NCI-H2029 treated with DMSO at 0.1 percent for 48 hours (cell line): ENCODE data around the gene PRSS36.
"Not testable (repeated sequence)": the region's sequence is repeated elsewhere in the genome, so short reads cannot be mapped to it uniquely, and the experiment has no call there.

Experiments
- DNase-seq: peaks from one replicate; lab custom pipeline; 2025; lab: John Stamatoyannopoulos, UW

The PRSS36 gene

DNA sequence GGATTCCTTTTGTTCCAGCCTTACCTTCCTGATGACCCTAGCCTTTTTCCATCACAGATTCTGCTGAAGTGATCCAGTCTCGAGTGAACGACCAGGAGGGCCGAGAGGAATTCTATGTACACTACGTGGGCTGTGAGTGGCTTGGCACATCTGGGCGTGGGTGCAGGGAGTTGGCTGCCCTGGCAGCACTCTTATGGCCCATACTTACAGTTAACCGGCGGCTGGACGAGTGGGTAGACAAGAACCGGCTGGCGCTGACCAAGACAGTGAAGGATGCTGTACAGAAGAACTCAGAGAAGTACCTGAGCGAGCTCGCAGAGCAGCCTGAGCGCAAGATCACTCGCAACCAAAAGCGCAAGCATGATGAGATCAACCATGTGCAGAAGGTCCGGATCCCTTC lies 29.7 kb downstream of the PRSS36 start:
- no peak for DNase-seq

DNA sequence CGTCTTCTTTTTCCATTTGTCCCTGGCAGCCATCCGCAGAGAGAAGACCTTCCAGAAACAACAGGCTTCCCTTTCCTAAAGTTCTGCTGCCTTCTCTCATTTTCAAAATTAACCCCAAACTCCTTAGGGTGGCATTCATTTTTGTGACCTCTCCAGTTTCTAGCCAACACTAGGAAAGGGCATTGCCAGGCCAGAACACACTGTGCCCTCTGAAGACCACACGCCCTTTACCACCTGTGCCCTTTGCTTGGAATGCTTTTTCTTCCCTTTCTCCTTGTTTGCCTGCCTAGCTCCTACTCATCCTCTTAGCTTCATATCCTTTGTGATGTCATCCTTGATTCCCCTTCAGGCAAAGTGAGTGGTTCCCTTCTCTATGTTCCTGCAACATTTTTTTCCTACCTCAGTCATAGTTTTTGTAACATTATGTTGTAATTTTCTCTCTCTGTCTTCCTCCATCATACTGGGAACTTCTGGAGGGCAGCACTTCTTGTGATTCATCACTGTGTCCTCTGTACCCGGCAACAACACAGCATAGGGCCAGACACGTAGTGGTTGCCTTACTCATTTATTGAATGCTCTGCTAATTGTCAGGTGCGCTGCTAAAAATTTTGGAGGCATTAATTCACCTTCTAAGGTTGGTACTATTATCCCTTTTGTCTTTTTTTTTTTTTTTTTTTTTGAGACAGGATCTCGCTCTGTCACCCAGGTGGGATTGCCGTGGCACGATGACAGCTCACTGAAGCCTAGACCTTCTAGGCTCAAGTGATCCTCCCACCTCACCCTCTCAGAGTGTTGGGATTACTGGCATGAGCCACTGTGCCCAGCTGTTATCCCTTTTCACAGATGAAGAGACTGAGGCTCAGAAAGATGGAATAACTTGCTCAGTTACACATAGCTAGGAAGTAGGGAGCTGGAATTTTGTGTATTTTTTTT lies 31.4 kb downstream of the PRSS36 start:
- no peak for DNase-seq

DNA sequence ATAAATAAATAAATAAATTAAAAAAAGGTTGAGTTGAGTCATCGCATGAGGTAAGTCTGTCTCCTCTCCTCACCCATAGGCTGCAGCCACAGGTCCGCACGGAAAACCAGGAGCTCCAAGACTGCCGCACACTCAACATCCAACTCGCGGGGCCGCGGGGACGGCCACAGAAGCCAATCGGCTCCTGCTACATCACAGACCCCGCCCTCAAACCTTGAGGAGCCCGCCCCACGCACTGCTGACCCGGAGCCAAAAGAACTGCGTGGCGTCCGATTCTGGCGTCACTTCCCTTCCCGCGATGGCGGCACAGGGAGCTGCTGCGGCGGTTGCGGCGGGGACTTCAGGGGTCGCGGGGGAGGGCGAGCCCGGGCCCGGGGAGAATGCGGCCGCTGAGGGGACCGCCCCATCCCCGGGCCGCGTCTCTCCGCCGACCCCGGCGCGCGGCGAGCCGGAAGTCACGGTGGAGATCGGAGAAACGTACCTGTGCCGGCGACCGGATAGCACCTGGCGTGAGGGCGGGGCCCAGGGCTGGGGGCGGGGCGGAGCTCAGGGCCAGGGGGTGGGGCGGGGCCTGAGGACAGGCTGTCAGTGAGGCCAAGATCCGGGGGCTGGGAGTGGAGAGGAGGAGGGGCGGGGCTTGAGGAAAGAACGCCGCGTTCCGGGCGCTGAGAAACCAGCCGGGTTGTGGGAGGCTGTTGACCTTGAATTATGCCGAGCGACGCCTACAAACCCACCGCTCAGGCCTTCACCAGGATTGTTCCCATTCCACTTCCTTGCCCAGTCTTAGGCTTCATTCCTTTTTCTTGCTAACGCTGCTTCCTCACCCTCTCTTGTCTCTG lies 32.3 kb downstream of the PRSS36 start, which contains the start of gene KAT8:
Gene KAT8, plus strand, starts transcription at position 281 of the 839 bp plus-strand sequence. Its CDS starts 18 bp downstream, at position 299.
- DNase-seq, result peak; percentile 89

DNA sequence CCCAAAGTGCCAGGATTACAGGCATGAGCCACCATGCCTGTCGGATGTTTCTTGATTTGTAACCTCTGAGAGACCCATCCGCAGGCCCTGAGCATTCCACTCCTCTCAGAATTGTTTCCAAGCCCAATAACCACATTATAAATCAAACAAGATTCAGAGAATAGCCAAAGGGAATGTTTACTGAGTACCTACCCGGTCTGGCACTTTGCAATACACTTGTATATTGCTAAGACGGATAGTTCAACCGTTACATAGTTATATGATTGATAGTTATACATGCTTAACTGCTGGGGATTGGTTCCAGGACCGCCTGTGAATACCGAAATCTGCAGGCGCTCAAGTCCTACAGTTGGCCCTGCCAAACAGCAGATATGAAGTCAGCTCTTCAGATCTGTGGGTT lies 35.4 kb downstream of the PRSS36 start:
- DNase-seq, result no peak

DNA sequence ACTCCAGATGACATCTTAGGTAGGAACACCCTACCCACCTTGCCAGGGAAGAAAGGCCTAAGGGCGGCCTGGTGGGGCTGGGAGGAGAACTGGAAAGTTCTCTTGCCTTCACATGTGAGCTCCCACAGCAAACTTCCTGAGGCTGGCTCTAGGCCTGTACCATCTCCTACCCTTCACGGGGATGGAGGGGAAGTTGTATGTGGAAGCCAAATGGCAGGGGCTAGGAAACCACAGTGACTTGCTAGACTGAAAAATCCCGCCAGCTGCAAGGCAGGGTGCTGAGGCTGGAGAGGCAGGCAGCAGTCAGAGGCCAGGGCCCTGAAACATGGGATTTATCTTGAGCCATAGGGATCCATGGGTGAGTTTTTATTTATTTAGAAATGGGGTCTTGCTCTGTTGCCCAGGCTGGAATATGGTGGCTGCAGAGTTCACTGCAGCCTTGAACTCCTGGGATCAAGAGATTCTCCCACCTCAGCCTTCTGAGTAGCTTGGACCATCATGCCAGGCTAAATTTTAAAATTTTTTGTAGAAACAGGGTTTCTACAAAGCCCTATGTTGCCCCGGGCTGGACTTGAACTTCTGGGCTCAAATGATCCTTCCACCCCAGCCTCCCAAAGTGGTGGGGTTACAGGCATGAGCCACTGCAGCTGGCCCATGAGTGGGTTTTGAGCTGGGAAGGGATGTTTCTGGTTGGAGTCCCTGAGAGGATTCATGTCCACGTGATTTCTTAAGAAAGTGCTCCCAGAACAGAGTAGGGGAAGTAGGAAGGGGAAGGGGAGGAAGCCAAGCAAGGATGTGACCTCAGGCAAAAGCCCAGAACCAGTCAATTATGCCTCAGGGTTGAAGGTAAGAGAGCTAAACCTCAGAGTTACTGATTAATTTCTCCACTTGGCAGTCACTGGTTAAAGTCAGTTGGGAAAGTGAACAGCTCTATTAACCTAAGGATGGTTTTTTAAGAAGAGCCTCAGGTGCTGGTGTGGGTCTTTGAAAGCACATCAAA lies 36.4 kb downstream of the PRSS36 start:
- no peak for DNase-seq

DNA sequence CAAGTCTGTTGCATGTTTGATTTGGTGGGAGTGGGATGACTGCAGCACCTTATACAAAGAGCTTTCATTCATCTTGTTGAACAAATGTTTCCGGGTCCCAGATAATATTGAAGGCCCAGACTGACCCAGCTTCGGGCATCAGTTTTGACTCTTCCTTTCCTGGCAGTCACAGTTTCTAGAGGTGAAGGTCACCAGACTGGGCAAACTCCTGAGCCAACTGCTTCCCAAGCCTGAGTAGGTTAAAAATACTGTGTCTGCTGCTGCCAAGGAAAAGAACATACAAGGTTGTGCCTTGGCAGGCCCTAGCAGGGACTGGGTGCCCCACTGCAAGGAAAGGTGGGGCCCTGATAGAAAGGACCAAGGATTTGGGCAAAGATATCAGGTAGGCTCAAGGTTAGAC lies 37.2 kb downstream of the PRSS36 start:
- DNase-seq, result no peak

DNA sequence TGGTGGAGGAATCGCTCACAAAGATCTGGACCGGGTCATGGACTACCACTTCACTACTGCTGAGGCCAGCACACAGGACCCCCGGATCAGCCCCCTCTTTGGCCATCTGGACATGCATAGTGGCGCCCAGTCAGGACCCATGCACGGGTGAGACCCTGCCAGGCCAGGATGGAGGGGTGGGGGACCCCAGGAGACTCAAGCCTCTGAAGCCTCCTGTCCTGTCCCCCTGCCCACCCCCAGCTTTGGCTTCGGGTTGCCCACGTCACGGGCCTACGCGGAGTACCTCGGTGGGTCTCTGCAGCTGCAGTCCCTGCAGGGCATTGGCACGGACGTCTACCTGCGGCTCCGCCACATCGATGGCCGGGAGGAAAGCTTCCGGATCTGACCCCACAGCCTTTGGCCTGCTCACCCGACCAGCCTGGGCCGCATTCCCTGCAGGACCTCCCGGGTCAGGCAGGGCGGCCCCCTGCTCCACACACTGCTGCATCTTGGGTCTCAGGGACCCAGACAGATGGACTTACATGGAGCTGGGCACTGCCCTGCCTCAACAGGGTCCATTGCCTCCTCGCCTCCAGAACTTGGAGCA lies 37.9 kb downstream of the PRSS36 start:
- DNase-seq, result no peak

DNA sequence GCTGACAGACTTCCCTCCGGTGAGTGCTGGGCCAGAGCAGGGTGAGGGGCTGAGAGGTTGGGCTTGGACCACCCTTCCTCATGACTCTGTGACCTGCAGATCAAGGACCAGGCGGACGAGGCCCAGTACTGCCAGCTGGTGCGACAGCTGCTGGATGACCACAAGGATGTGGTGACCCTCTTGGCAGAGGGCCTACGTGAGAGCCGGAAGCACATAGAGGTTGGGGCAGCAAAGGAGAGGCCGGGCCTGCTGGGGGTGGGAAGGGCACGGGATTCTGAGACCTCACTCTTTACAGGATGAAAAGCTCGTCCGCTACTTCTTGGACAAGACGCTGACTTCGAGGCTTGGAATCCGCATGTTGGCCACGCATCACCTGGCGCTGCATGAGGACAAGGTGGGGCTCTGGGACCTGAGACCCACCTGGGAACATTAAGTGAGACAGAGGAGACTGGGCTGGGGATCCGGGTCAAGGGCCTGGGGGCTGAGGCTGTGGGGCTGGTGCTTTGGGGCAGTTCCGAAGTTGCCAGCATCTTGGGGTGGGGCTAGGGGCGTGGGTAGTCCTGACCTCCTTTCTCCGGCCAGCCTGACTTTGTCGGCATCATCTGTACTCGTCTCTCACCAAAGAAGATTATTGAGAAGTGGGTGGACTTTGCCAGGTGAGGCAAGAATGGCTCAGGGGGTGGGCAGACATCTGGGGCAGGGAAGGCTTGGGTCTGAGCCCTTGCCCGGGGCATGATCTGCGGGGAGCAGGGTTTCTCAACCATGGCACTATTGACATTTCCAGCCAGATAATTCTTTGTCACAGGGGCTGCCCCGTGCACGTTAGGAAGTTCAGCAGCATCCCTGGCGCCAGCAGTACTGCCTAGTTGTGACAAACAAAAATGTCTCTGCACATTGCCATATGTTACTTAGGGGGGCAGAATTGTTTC lies 39.5 kb downstream of the PRSS36 start:
- DNase-seq, result no peak

DNA sequence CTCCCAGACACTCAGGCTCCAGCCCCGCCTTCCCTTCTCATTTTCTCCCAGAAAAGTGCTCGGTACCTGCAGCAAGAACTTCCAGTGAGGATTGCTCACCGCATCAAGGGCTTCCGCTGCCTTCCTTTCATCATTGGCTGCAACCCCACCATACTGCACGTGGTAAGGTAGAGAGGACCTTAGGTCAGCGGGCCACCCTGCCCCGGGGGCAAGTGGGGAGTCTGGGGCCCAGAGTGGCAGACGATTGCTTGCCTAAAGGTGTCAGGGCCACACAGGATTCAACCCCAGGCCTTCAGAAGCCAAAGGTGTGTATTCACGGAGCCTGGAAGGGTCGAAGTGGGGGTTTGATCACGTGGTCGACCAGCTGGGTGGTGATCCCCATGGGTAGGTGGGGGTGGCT lies 40.2 kb downstream of the PRSS36 start:
- DNase-seq, result no peak

DNA sequence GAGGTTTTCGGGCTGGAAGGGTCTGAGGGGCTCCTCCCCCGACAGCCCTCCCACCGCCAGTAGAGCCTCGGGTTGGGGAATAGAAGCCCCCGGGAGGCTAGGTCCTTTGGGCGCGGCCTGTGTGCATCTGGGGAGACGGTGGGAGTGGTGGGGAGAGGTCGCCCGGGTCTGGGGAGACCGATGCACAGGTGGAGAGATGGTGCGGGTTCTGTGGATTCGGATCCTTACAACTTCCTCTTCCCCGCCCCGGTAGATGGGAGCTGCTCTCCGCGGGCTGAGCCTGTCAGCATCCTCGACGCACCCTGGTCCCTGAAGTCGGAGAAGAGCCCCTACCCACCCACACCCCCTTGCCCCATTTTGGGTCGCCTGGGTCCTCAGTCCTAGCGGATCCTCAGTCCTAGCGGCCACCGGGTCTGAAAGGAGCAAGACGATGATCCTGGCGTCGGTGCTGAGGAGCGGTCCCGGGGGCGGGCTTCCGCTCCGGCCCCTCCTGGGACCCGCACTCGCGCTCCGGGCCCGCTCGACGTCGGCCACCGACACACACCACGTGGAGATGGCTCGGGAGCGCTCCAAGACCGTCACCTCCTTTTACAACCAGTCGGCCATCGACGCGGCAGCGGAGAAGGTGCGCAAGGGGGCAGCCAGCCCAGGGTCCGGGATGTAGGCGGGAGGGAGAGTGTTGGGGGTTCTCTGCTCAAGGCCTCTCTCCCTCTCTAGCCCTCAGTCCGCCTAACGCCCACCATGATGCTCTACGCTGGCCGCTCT lies 40.9 kb downstream of the PRSS36 start:
- no peak for DNase-seq

DNA sequence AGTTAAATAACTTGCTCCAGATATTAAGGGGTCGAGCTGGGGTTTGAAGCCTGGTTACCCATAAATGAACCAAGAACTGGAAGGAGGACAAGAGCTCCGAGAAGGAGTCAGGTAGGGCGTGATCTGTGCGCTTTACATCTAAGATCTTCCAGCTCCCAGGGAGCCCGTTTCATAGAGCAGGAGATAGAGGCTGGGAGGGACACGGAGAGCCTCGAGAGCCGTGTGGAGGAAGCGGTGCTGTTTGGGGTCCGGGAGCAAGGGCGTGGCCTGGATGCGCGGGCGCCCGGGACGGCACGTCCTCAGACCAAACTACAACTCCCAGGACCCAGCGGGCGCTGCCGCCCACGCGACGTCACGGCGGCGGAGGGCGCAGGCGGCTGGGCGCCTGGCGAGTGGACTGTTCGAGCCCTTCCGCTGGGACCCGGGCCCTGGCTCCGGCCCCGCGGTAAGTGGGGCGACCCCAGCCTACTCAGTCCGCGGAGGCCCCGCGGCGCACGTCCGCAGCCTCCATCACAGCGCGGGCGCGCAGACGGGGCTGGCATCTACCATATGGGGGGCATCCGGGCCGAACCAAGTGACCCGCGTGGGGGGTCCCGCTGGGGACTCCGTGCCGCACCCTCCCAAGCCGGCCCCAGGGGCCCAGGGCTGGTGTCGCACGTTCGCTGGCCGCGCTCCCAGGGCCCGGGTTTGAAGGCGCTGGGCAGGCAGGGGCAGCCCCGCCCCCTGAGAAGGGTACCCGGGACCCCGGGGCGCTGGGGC lies 41.7 kb downstream of the PRSS36 start, which contains the start of gene BCKDK:
Gene BCKDK, plus strand, starts transcription at position 352 of the 759 bp plus-strand sequence. CDS start 838 bp downstream, outside the sequence.
- DNase-seq, result no peak

DNA sequence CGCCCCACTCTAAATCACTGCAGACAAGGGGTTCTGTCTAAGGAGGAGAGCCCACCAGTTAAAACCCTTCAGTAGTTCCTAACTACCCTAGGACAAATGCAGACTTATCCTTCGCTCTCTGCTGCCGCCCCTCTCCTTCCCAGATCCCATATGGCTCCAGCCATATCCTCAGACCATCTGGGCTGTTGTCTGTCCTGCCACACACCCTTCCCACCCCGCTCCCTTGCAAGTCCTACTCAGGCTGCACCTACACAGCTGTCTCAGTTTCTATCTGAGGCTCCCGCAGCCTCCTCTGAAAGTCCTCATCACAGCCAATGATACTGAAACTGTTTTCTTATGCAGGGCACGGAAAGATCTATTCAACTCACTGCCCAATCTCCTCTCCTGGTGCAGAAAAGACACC lies 42.4 kb downstream of the PRSS36 start:
- no peak for DNase-seq

DNA sequence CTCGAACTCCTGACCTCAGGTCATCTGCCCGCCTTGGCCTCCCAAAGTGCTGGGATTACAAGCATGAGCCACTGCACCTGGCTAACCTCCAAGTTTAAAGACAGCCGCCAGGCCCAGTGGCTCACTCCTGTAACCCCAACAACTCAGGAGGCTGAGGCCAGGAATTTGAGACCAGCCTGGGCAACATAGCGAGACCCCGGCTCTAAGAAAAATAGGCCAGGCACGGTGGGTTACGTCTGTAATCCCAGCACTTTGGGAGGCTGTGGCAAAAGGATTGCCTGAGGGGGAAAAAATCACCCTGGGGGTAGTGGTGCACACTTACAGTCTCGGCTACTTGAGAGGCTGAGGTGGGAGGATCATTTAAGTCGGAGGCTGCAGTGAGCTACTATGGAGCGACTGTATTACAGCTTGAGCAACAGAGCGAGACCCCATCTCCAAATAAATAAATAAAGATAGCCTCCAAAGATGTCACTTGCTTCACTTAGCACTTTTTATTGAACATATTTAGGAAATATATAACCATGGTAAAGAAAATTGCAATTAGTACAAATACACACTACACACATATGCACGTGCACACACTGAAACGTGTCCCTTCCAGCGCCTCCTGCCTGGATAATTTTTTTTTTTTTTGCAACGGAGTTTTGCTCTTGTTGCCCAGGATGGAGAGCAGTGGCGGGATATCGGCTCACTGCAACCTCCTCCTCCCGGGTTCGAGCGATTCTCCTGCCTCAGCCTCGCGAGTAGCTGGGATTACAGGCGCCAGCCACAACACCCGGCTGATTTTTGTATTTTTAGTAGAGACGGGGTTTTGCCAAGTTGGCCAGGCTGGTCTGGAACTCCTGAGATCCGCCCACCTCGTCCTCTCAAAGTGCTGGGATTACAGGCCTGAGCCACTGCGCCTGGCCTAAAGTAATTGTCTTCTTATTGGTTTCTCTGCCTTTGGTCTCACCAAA lies 43.1 kb downstream of the PRSS36 start:
- no peak for DNase-seq

DNA sequence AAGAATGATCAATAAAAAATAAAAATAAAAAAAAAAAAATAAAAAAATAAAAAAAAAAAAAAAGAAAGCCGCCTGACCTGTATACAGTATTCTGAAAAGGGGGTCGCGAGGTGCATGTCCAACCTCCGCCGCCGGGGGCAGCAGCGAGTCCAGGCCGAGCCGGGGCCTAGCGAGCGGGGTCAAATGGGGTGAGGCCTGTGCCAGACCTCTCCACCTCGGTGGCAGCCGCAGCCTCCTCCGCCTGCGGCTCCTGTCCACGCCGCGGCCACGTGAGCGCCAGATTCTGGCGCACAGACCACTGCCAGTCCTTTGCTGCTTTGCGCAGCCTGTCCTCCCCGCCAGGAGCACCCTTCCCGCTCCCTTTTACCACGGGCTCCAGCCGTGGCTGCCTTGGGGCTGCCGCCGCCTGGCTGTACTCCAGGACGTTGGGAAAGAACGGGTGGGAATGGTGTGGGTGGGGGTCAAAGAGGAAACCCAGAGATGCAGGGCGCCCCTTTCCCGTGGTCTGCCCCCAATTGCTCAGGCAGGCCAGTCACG lies 44.1 kb downstream of the PRSS36 start:
- peak; percentile 53 for DNase-seq

DNA sequence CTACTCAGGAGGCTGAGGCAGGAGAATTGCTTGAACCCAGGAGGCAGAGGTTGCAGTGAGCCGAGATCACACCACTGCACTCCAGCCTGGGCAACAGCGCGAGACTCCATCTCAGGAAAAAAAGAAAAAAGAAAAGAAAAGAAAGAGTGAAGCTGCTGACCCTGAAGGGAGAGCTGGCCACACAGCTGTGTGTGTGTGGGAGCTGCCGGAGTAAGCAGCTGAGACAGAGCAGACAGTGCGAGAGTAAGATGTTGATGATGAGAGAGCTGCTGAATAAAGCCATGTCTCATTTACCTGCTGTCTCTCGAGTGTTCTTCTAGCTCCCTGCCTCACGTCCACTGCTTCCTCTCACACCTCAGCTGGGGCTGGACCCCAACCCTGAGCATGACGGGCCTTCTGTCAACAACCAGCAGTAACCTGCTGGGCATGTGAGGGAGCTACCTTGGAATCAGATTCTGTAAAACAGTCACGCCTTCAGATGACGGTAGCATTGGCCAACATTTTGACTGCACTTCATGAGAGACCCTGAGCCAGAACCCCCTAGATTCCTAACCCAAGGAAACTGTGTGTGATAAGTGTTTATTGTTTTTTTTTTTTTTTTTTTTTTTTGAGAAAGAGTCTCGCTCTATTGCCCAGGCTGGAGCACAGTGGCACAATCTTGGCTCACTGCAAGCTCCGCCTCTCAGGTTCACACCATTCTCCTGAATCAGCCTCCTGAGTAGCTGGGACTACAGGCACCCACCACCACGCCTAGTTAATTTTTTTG lies 48.8 kb downstream of the PRSS36 start:
- DNase-seq, result not testable (repeated sequence)
